ENCODE results near the gene VAC14. TPM values are rescaled to one million over a fixed set of nuclear protein-coding genes. Genes with fewer than 3 reads are reported as not detected.
A peak's percentile ranks its signal among the peaks of the same experiment; 100 is the strongest.

VAC14 gene
- total RNA-seq, 2 experiments from 2014 or later = 23.0 to 23.6 TPM

DNA sequence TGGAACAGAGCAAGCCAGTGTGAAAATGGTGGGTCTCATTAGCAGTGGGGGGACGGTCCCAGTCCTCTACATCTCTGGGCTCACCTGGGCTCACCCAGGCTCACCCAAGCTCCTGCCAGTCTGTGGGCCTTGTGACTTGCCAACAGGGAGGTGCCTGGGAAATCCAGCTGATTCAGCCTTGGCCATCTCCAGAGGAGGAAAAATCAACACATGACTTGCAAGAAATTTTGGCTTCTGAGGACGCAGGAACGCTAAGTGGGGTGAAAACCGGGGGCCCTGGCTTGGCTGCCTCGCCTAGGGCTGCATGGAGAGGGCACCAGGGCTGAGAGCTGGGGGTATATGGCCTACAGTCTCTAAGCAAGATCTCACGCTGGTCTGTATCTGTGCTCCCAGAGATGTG, 47.7 kb downstream of the VAC14 start:
- intact Hi-C loops (cut with DNase I, micrococcal nuclease) = no loop called here
- ChIA-PET POLR2A (no interaction called here), CTCF (no interaction called here)
- DNase-seq (no peak), ATAC-seq (ENCODE audit: poor library complexity) (no peak)
- Histone ChIP-seq H3K36me3 (ENCODE audit: insufficient read depth, low read length) (peaks cover 32% of the 10 kb centered on the region), H3K27ac (ENCODE audit: low read depth in 1 of 2, low read length in 2 of 2) (no peak overlapping the region), H3K27me3 (ENCODE audit: control insufficient read depth in 1 of 2, insufficient read depth in 2 of 2, low read length in 2 of 2) (no peaks in the 10 kb centered on the region), H3K9me3 (ENCODE audit: control insufficient read depth in 1 of 2, insufficient read depth in 1 of 2, low read length in 2 of 2) (no peaks in the 10 kb centered on the region), H3K4me1 (ENCODE audit: insufficient read depth, low read length) (no peaks in the 10 kb centered on the region), H3K4me3 (ENCODE audit: low read length) (no peak overlapping the region)
- H3K27me3 Mint-ChIP-seq = no peaks in the 10 kb centered on the region
- TF ChIP-seq, protein P1, sequence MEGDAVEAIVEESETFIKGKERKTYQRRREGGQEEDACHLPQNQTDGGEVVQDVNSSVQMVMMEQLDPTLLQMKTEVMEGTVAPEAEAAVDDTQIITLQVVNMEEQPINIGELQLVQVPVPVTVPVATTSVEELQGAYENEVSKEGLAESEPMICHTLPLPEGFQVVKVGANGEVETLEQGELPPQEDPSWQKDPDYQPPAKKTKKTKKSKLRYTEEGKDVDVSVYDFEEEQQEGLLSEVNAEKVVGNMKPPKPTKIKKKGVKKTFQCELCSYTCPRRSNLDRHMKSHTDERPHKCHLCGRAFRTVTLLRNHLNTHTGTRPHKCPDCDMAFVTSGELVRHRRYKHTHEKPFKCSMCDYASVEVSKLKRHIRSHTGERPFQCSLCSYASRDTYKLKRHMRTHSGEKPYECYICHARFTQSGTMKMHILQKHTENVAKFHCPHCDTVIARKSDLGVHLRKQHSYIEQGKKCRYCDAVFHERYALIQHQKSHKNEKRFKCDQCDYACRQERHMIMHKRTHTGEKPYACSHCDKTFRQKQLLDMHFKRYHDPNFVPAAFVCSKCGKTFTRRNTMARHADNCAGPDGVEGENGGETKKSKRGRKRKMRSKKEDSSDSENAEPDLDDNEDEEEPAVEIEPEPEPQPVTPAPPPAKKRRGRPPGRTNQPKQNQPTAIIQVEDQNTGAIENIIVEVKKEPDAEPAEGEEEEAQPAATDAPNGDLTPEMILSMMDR (IDR thresholded peaks at IDR 0.05) = no peak
- H3K27ac Mint-ChIP-seq = no peak overlapping the region
- H3K36me3 Mint-ChIP-seq (ENCODE audit: low read depth) = peaks cover 50% of the 10 kb centered on the region
- peaks cover 34% of the 10 kb centered on the region for H3K4me1 Mint-ChIP-seq (ENCODE audit: low read depth)
- H3K9me3 Mint-ChIP-seq = no peaks in the 10 kb centered on the region
- no peak overlapping the region for H3K4me3 Mint-ChIP-seq

DNA sequence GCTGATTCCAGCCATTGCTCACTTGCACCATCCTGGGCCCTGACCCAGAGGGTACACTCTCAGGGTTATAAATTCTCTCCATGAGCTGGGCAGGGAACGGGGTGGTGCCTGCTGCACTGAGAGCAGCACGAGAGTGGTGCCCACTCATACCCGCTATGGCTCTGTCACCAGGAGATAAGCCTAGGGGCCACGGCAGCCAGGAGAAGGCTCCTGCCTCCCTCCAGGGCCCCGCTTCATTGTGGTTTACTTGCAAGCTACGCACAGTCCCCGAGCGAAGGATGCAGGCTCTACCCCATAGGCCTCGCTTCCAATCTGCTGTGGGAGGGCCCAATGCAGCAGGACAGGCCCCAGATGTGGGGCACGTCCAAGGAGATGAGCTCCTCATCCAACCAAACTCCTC, 48.5 kb downstream of the VAC14 start:
- TF ChIP-seq, protein P1 (IDR thresholded peaks at IDR 0.05) = no peak
- H3K36me3 Mint-ChIP-seq (ENCODE audit: low read depth) = peaks cover 42% of the 10 kb centered on the region
- H3K4me3 Mint-ChIP-seq = no peak overlapping the region

DNA sequence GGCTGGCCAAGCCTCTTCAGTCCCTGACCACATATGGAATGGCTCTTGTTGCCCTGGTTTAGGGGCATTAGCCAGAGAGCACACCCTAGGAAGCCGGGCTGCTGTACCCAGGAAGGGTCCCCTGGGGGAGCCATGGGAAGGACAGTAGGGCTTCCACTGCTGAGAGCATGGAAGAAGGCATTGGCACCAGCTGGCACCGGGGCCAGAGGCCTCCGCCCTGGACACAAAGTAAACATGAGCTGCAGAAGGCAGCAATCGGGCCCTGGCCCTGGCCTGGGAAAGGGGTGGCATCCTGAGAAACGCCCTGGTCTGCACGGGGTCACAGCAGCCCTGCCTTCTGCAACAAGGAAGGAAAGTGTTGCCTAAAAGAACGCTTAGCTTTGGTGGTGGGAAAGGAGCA, 49.4 kb downstream of the VAC14 start:
- Histone ChIP-seq H3K4me1 (ENCODE audit: insufficient read depth, low read length) (peaks cover 5% of the 10 kb centered on the region), H3K4me3 (ENCODE audit: low read length) (no peak overlapping the region), H3K9me3 (ENCODE audit: control insufficient read depth in 1 of 2, insufficient read depth in 1 of 2, low read length in 2 of 2) (no peaks in the 10 kb centered on the region), H3K36me3 (ENCODE audit: insufficient read depth, low read length) (peaks cover 22% of the 10 kb centered on the region), H3K27ac (ENCODE audit: low read depth in 1 of 2, low read length in 2 of 2) (no peak overlapping the region), H3K27me3 (ENCODE audit: control insufficient read depth in 1 of 2, insufficient read depth in 2 of 2, low read length in 2 of 2) (no peaks in the 10 kb centered on the region)
- POLR2A ChIA-PET = interaction anchor here (0.9 to 3.6 kb wide), 2 partner anchors 14 to 55 kb away, joined by 4 to 21 read pairs; no protein-coding TSS in a partner anchor
- no peaks in the 10 kb centered on the region for H3K9me3 Mint-ChIP-seq
- intact Hi-C loops (cut with DNase I, micrococcal nuclease) = no loop called here
- no peak for DNase-seq
- peaks cover 50% of the 10 kb centered on the region for H3K4me1 Mint-ChIP-seq (ENCODE audit: low read depth)
- ATAC-seq (ENCODE audit: poor library complexity) = no peak
- no peak overlapping the region for H3K4me3 Mint-ChIP-seq
- peak overlapping the region; percentile 55 for H3K27ac Mint-ChIP-seq
- TF ChIP-seq, protein P1 (IDR thresholded peaks at IDR 0.05) = no peak
- no peaks in the 10 kb centered on the region for H3K27me3 Mint-ChIP-seq
- CTCF ChIA-PET = no interaction called here
- peaks cover 41% of the 10 kb centered on the region for H3K36me3 Mint-ChIP-seq (ENCODE audit: low read depth)

More for the DNA sequence above, 48.5 kb downstream of the VAC14 start:
- H3K27me3 Mint-ChIP-seq = no peaks in the 10 kb centered on the region
- Histone ChIP-seq H3K9me3 (ENCODE audit: control insufficient read depth in 1 of 2, insufficient read depth in 1 of 2, low read length in 2 of 2) (no peaks in the 10 kb centered on the region), H3K27me3 (ENCODE audit: control insufficient read depth in 1 of 2, insufficient read depth in 2 of 2, low read length in 2 of 2) (no peaks in the 10 kb centered on the region), H3K27ac (ENCODE audit: low read depth in 1 of 2, low read length in 2 of 2) (no peak overlapping the region), H3K4me3 (ENCODE audit: low read length) (no peak overlapping the region), H3K36me3 (ENCODE audit: insufficient read depth, low read length) (peaks cover 26% of the 10 kb centered on the region), H3K4me1 (ENCODE audit: insufficient read depth, low read length) (peaks cover 4% of the 10 kb centered on the region)
- ChIA-PET POLR2A (interaction anchor here (0.5 kb wide), 1 partner anchor 15 kb away, joined by 3 read pairs; no protein-coding TSS in a partner anchor), CTCF (no interaction called here)
- DNase-seq (no peak), ATAC-seq (ENCODE audit: poor library complexity) (no peak)
- peaks cover 42% of the 10 kb centered on the region for H3K4me1 Mint-ChIP-seq (ENCODE audit: low read depth)
- peak overlapping the region; percentile 55 for H3K27ac Mint-ChIP-seq
- H3K9me3 Mint-ChIP-seq = no peaks in the 10 kb centered on the region
- intact Hi-C loops (cut with DNase I, micrococcal nuclease) = no loop called here

Measured in CD4-positive, alpha-beta T cell (primary cell).